ENCODE data around the gene ZSCAN32.

The ZSCAN32 gene

GRCh38 chr16:3400779-3401688 lies at the start of gene ZSCAN32, which contains the start of gene ZNF174:
Gene ZSCAN32, minus strand, starts transcription at chr16:3401004. Its CDS starts 3,447 bp downstream, at chr16:3397557.
Gene ZNF174, plus strand, starts transcription at chr16:3401215. Its CDS starts 790 bp downstream, at chr16:3402005.
- peak; percentile 98 for DNase-seq

GRCh38 chr16:3444032-3444388 lies 43.2 kb upstream of the ZSCAN32 start:
- no peak for DNase-seq

- DNase-seq, result peak; percentile 69
These were observed 42.6 kb upstream of the ZSCAN32 start, which contains the start of the genes NAA60 and ZNF597 for GRCh38 chr16:3443108-3444031. Gene NAA60, plus strand, starts transcription at chr16:3443680. Its CDS starts 32,548 bp downstream, at chr16:3476228. Gene ZNF597, minus strand, starts transcription at chr16:3443504. Its CDS starts 351 bp downstream, at chr16:3443153.

GRCh38 chr16:3439637-3440036 lies 38.8 kb upstream of the ZSCAN32 start:
- no peak for DNase-seq

GRCh38 chr16:3434373-3434772 lies 33.6 kb upstream of the ZSCAN32 start:
- DNase-seq, result no peak

GRCh38 chr16:3431779-3432219 lies 31.0 kb upstream of the ZSCAN32 start:
- DNase-seq, result peak; percentile 70

- DNase-seq, result no peak
These were observed 13.1 kb upstream of the ZSCAN32 start for GRCh38 chr16:3413730-3414379.

GRCh38 chr16:3408561-3409197 lies 7.9 kb upstream of the ZSCAN32 start:
- no peak for DNase-seq

- no peak for DNase-seq
These were observed 1.1 kb upstream of the ZSCAN32 start for GRCh38 chr16:3401719-3402397.

- no peak for DNase-seq
These were observed 392 bp downstream of the ZSCAN32 start for GRCh38 chr16:3400446-3400778.

GRCh38 chr16:3389663-3390338 lies 11.0 kb downstream of the ZSCAN32 start:
- no peak for DNase-seq

- DNase-seq, result no peak
These were observed 12.5 kb downstream of the ZSCAN32 start for GRCh38 chr16:3388325-3388724.

- no peak for DNase-seq
These were observed 17.8 kb downstream of the ZSCAN32 start for GRCh38 chr16:3383045-3383448.

- DNase-seq, result no peak
These were observed 22.9 kb downstream of the ZSCAN32 start for GRCh38 chr16:3377917-3378316.

GRCh38 chr16:3375680-3376079 lies 25.1 kb downstream of the ZSCAN32 start:
- DNase-seq, result no peak

- DNase-seq, result no peak
These were observed 31.7 kb downstream of the ZSCAN32 start for GRCh38 chr16:3369073-3369472.

- peak; percentile 85 for DNase-seq
These were observed 35.9 kb downstream of the ZSCAN32 start for GRCh38 chr16:3364774-3365427.

GRCh38 chr16:3363793-3364192 lies 37.0 kb downstream of the ZSCAN32 start:
- DNase-seq, result no peak

- DNase-seq, result no peak
These were observed 37.9 kb downstream of the ZSCAN32 start for GRCh38 chr16:3362931-3363330.

GRCh38 chr16:3358871-3359270 lies 41.9 kb downstream of the ZSCAN32 start:
- DNase-seq, result no peak

- no peak for DNase-seq
These were observed 44.7 kb downstream of the ZSCAN32 start for GRCh38 chr16:3356118-3356517.
